ENCODE results near the gene ARID1B. TPM values are rescaled to one million over a fixed set of nuclear protein-coding genes. Genes with fewer than 3 reads are reported as not detected.

The ARID1B gene
- polyA plus RNA-seq, 1 experiment = 17.0 TPM

DNA sequence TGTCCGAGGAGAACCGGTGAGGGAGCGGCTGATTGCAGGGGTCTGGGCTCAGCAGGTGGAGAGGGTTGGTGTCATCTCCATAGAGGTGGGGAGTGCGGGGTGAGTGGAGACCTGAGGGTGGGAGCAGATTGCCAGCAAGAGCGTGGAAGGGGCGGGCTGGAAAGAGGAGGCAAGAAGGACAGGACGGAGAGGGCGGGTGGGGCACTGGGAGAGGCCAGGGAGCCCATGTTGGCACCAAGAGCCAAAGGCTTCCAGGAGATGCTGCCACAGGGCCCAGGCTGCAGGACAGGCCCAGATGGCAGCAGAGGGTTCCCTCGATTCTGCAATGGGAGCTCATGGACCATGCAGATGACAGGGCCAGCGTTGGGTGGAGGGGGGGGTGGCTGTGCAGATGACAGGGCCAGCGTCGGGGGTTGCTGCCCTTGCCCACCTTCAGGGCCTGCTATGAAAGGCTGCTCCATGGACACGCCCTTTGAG lies 440.8 kb downstream of the ARID1B start:
- DNase-seq (ENCODE audit: low read depth) = no peak
- no peaks in the 10 kb centered on the region for H3K27me3 ChIP-seq (ENCODE audit: control insufficient read depth, insufficient read depth, low read length)
- ChIA-PET CTCF (interaction anchor here (0.9 kb wide), 1 partner anchor 20 kb away, joined by 4 read pairs; no protein-coding TSS in a partner anchor), POLR2A (no interaction called here)
- no peak overlapping the region for H3K4me3 ChIP-seq (ENCODE audit: low read depth, low read length)
- no peaks in the 10 kb centered on the region for H3K36me3 ChIP-seq (ENCODE audit: control insufficient read depth, insufficient read depth, low read length)
- TF ChIP-seq, protein P1, sequence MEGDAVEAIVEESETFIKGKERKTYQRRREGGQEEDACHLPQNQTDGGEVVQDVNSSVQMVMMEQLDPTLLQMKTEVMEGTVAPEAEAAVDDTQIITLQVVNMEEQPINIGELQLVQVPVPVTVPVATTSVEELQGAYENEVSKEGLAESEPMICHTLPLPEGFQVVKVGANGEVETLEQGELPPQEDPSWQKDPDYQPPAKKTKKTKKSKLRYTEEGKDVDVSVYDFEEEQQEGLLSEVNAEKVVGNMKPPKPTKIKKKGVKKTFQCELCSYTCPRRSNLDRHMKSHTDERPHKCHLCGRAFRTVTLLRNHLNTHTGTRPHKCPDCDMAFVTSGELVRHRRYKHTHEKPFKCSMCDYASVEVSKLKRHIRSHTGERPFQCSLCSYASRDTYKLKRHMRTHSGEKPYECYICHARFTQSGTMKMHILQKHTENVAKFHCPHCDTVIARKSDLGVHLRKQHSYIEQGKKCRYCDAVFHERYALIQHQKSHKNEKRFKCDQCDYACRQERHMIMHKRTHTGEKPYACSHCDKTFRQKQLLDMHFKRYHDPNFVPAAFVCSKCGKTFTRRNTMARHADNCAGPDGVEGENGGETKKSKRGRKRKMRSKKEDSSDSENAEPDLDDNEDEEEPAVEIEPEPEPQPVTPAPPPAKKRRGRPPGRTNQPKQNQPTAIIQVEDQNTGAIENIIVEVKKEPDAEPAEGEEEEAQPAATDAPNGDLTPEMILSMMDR (IDR thresholded peaks at IDR 0.05; ENCODE audit: insufficient read depth, low read depth, low read length) = no peak

- DNase-seq (ENCODE audit: low read depth) = no peak
- TF ChIP-seq, protein P1 (IDR thresholded peaks at IDR 0.05; ENCODE audit: insufficient read depth, low read depth, low read length) = no peak
- no peaks in the 10 kb centered on the region for H3K36me3 ChIP-seq (ENCODE audit: control insufficient read depth, insufficient read depth, low read length)
- ChIA-PET CTCF (interaction anchor here (0.9 to 1.2 kb wide), 2 partner anchors 17 to 20 kb away, joined by 3 to 4 read pairs; no protein-coding TSS in a partner anchor), POLR2A (no interaction called here)
- no peaks in the 10 kb centered on the region for H3K27me3 ChIP-seq (ENCODE audit: control insufficient read depth, insufficient read depth, low read length)
- no peak overlapping the region for H3K4me3 ChIP-seq (ENCODE audit: low read depth, low read length)
Measured at GRCh38 chr6:157218371-157219198, 441.4 kb downstream of the ARID1B start.

DNA sequence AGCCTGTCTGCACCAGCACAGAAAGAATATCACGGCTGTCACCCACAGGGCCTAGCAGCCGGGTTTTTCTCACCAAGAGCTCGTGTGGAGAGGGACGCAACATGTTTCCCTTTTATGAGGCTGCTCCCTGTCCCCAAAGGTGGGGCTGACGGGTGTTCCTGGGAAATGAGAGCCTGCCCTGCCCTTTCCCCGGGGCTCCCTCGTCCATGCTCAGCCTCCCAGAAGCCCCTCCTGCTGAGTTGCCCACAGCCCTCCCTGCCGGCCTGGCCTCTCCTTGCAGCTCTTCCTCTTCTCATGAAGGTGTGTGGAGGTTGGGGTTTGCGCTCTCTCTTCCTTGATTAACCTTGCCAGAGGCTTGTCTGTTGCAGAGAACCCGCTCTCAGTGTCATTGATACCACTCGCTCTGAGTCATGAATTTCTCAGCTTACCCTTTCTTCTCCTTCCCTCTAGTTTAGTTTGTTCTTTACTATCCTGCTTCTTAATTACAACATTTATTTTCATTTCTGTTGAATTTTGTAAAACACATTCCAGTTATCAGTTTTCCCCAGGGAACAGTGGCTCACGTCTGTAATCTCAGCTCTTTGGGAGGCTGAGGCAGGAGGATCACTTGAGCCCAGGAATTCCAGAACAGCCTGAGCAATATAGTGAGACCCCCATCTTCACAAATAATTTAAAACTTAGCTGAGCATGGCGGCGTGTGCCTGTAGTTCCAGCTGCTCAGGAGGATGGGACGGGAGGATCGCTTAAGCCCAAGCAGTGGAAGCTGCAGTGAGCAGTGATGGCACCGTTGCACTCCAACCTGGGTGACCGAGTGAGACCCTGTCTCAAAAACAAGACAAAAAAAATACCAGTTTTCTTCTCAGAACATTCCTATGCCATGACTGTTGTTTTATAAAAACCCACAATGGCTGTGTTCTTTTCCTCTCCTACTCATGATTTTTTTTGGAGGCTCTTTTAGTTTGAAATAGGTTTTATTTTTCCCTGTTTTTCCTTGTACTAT lies 442.3 kb downstream of the ARID1B start:
- CTCF ChIA-PET = interaction anchor here (1.1 to 1.2 kb wide), 2 partner anchors 16 to 56 kb away, joined by 3 read pairs; no protein-coding TSS in a partner anchor
- no peak overlapping the region for H3K4me3 ChIP-seq (ENCODE audit: low read depth, low read length)
- no peaks in the 10 kb centered on the region for H3K27me3 ChIP-seq (ENCODE audit: control insufficient read depth, insufficient read depth, low read length)
- no peak for DNase-seq (ENCODE audit: low read depth)
- no peaks in the 10 kb centered on the region for H3K36me3 ChIP-seq (ENCODE audit: control insufficient read depth, insufficient read depth, low read length)
- TF ChIP-seq, protein P1 (IDR thresholded peaks at IDR 0.05; ENCODE audit: insufficient read depth, low read depth, low read length) = no peak
- POLR2A ChIA-PET = no interaction called here

GRCh38 chr6:157220485-157220884 lies 443.3 kb downstream of the ARID1B start:
- H3K36me3 ChIP-seq (ENCODE audit: control insufficient read depth, insufficient read depth, low read length) = no peaks in the 10 kb centered on the region
- no peak for DNase-seq (ENCODE audit: low read depth)
- CTCF ChIA-PET = interaction anchor here (1.1 kb wide), 1 partner anchor 55 kb away, joined by 3 read pairs; no protein-coding TSS in a partner anchor
- no peaks in the 10 kb centered on the region; the same call in 1 of the 2 replicates for H3K27me3 ChIP-seq (ENCODE audit: control insufficient read depth, insufficient read depth, low read length)
- POLR2A ChIA-PET = no interaction called here
- TF ChIP-seq, protein P1 (IDR thresholded peaks at IDR 0.05; ENCODE audit: insufficient read depth, low read depth, low read length) = no peak
- H3K4me3 ChIP-seq (ENCODE audit: low read depth, low read length) = no peak overlapping the region; the same call in 1 of the 2 replicates

All from BJ (cell line).